Activated B cell treated with CpG ODN at 0.5 μM for 24 hours (primary cell): ENCODE results near the gene SIT1. TPM values are rescaled to one million over a fixed set of nuclear protein-coding genes. Genes with fewer than 3 reads are reported as not detected.

Source experiments
- ATAC-seq: fragments of 200-7000 bp; cut with Tn5 transposase; one replicate; pipeline ENCODE4 v1.10.0; 2021; ENCODE audit warnings: low read depth, mild to moderate bottlenecking, moderate library complexity
- CTCF ChIA-PET: fragments of 350-600 bp; sonication (Branson Sonifier 250); formaldehyde crosslinking; loops from one replicate; lab custom pipeline; 2021; ENCODE audit warnings: antibody characterized with exemption; lab: Charles Lee
- POLR2A ChIA-PET: fragments of 350-600 bp; sonication (Branson Sonifier 250); formaldehyde crosslinking; loops from one replicate; lab custom pipeline; 2021; ENCODE audit warnings: antibody characterized with exemption; lab: Charles Lee
- DNase-seq: peaks from one replicate; pipeline ENCODE4 v3.0.0; 2022
- H3K27ac Mint-ChIP-seq: one replicate; pipeline ENCODE4 v1.8.0; 2020; ENCODE audit warnings: mixed read lengths
- H3K27me3 Mint-ChIP-seq: one replicate; pipeline ENCODE4 v1.8.0; 2021; ENCODE audit warnings: mixed read lengths
- H3K36me3 Mint-ChIP-seq: one replicate; pipeline ENCODE4 v1.8.0; 2021; ENCODE audit warnings: low read depth, mixed read lengths
- H3K4me1 Mint-ChIP-seq: one replicate; pipeline ENCODE4 v1.8.0; 2021; ENCODE audit warnings: mixed read lengths
- H3K4me3 Mint-ChIP-seq: one replicate; pipeline ENCODE4 v1.8.0; 2020; ENCODE audit warnings: mild to moderate bottlenecking, mixed read lengths
- H3K9me3 Mint-ChIP-seq: one replicate; pipeline ENCODE4 v1.8.0; 2020; ENCODE audit warnings: mixed read lengths
- intact Hi-C: fragments of 100-400 bp; cut with micrococcal nuclease; formaldehyde crosslinking; loops from one replicate; pipeline ENCODE4 v1.15.1; 2024
- total RNA-seq: library from RNA; stranded (reverse); gene quantifications from 2 replicates; pipeline ENCODE4 v1.2.3, GENCODE V29; 2022
- TF ChIP-seq, protein P1 (sequence below): fragments of 200-600 bp; IDR thresholded peaks from one replicate; pipeline ENCODE4 v1.8.0; 2022; ENCODE audit warnings: antibody characterized with exemption, mild to moderate bottlenecking

Gene SIT1
- total RNA-seq, 1 donor from 2014 or later = 27.5 TPM

- Mint-ChIP-seq H3K27me3 (no peaks in the 10 kb centered on the region), H3K9me3 (no peaks in the 10 kb centered on the region), H3K4me3 (peak overlapping the region; percentile 67), H3K27ac (no peak overlapping the region), H3K4me1 (peaks cover 12% of the 10 kb centered on the region), H3K36me3 (peaks cover 2% of the 10 kb centered on the region)
- ATAC-seq = no peak
- no peak for DNase-seq
- ChIA-PET CTCF (interaction anchor here (1.2 to 3.6 kb wide), 2 partner anchors 7 to 30 kb away, joined by 4 to 23 read pairs; partner anchors contain the start of gene CCDC107), POLR2A (interaction anchor here (1.0 to 1.8 kb wide), 3 partner anchors 8 to 73 kb away, joined by 3 to 4 read pairs (median 3); no protein-coding TSS in a partner anchor)
- TF ChIP-seq, protein P1, sequence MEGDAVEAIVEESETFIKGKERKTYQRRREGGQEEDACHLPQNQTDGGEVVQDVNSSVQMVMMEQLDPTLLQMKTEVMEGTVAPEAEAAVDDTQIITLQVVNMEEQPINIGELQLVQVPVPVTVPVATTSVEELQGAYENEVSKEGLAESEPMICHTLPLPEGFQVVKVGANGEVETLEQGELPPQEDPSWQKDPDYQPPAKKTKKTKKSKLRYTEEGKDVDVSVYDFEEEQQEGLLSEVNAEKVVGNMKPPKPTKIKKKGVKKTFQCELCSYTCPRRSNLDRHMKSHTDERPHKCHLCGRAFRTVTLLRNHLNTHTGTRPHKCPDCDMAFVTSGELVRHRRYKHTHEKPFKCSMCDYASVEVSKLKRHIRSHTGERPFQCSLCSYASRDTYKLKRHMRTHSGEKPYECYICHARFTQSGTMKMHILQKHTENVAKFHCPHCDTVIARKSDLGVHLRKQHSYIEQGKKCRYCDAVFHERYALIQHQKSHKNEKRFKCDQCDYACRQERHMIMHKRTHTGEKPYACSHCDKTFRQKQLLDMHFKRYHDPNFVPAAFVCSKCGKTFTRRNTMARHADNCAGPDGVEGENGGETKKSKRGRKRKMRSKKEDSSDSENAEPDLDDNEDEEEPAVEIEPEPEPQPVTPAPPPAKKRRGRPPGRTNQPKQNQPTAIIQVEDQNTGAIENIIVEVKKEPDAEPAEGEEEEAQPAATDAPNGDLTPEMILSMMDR = no peak
- intact Hi-C loops = no loop called here
These were observed 38.1 kb upstream of the SIT1 start for GRCh38 chr9:35688558-35689541.

GRCh38 chr9:35687972-35688557 is 37.3 kb upstream of the SIT1 start:
- intact Hi-C loops = no loop called here
- Mint-ChIP-seq H3K9me3 (no peaks in the 10 kb centered on the region), H3K27me3 (no peaks in the 10 kb centered on the region), H3K4me3 (no peak overlapping the region), H3K4me1 (peaks cover 12% of the 10 kb centered on the region), H3K27ac (no peak overlapping the region), H3K36me3 (peaks cover 2% of the 10 kb centered on the region)
- POLR2A ChIA-PET = interaction anchor here (1.0 to 1.8 kb wide), 3 partner anchors 9 to 72 kb away, joined by 3 to 4 read pairs (median 3); no protein-coding TSS in a partner anchor
- DNase-seq (no peak), ATAC-seq (no peak)
- CTCF ChIA-PET = interaction anchor here (1.2 to 3.6 kb wide), 2 partner anchors 8 to 30 kb away, joined by 4 to 23 read pairs; partner anchors contain the start of gene CCDC107
- TF ChIP-seq, protein P1 = no peak

DNA sequence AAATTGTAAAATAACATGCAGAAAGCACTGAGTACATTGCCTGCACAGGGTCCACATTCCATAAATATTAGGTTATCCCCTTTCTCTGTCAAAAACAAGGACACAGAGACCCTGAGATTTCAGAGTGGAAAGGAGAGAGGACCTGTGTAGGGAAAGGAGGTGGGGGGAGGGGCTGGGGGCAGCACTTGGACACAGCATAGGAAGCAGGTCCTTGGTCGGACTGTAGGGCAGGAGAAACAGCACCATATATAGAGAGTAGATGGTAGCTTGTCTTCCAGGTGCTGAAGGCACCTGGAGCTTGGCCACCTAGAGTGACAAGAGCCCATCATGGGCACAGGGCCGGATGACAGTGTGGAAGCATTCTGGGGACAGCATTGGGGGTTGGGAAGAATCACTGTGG is 36.6 kb upstream of the SIT1 start:
- no peaks in the 10 kb centered on the region for H3K9me3 Mint-ChIP-seq
- peaks cover 2% of the 10 kb centered on the region for H3K36me3 Mint-ChIP-seq
- peak overlapping the region; percentile 48 for H3K27ac Mint-ChIP-seq
- CTCF ChIA-PET = interaction anchor here (3.6 kb wide), 1 partner anchor 8 kb away, joined by 23 read pairs; no protein-coding TSS in a partner anchor
- H3K4me1 Mint-ChIP-seq = peaks cover 12% of the 10 kb centered on the region
- TF ChIP-seq, protein P1 = no peak
- POLR2A ChIA-PET = interaction anchor here (1.6 to 1.8 kb wide), 2 partner anchors 9 to 23 kb away, joined by 3 to 4 read pairs; no protein-coding TSS in a partner anchor
- no peak overlapping the region for H3K4me3 Mint-ChIP-seq
- no peaks in the 10 kb centered on the region for H3K27me3 Mint-ChIP-seq
- no peak for DNase-seq
- intact Hi-C loops = no loop called here
- no peak for ATAC-seq

DNA sequence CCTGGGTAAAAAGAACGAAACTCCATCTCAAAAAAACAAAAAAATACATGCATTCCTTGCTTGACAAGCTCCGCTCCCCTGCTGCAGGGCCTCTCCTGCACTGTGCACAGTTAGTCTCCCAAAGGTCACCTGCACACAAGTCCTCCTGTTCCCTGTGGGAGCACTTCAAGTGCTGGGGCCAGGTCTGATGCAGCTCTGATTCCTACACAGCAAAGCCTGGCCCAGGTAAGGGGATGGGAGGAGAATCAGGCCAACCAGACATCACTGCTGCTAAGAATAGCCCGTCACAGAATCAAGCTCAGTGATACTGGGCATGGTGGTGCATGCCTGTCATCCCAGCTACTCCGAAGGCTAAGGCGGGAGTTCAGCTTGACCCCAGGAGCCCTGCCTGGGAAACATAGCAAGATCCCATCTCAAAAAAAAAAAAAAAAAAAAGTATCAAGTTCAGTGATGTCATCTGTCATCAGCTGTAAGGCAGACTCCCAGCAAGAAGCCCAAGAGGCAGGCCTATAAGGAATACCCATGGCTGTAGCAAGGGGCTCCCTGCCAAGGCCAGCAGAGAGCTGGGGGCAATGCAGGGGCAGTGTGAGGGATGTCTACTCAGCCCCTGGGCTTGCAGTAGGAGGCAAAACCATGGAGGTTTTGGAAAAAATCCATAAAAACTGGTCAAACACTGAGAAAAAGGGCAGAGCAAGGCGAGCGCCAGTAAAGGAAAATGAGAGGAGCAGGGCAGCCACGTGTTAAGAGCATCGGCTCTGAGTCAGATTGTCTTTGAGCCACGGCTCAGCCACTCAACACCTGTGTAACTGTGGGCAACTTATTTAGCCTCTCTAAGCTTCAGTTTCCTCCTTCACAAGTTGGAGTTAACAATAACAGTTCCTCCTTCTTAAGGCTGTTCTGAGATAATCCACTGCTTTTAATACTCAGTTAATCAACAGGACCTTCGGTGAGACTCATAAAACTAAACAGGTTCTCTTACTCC is 35.8 kb upstream of the SIT1 start:
- intact Hi-C loops = no loop called here
- POLR2A ChIA-PET = interaction anchor here (0.7 to 1.1 kb wide), 2 partner anchors 42 to 112 kb away, joined by 4 to 10 read pairs; no protein-coding TSS in a partner anchor
- Mint-ChIP-seq H3K27me3 (no peaks in the 10 kb centered on the region), H3K36me3 (peaks cover 2% of the 10 kb centered on the region), H3K27ac (no peak overlapping the region), H3K4me1 (peaks cover 12% of the 10 kb centered on the region), H3K4me3 (no peak overlapping the region), H3K9me3 (no peaks in the 10 kb centered on the region)
- TF ChIP-seq, protein P1 = no peak
- ATAC-seq (no peak), DNase-seq (no peak)
- CTCF ChIA-PET = interaction anchor here (3.6 kb wide), 1 partner anchor 9 kb away, joined by 23 read pairs; no protein-coding TSS in a partner anchor
